Fibroblast of skin of abdomen (primary cell): ENCODE results near the gene AAMDC. TPM values are rescaled to one million over a fixed set of nuclear protein-coding genes. Genes with fewer than 3 reads are reported as not detected.
A peak's percentile ranks its signal among the peaks of the same experiment; 100 is the strongest.

Experiments
- DNase-seq: peaks from one replicate; pipeline ENCODE4 v3.0.0-alpha.2; 2013
- polyA plus RNA-seq, 2 experiments: library from polyadenylated mRNA; unstranded; fragments of 120-200 nt; gene quantifications; one replicate each; pipeline ENCODE4 v1.2.1, GENCODE V29; 2013; ENCODE audit not compliant: insufficient read length in 2 of 2

Gene AAMDC
- 38.8 TPM for polyA plus RNA-seq (2013, experiment 1 of 2; ENCODE audit: insufficient read length)
- polyA plus RNA-seq (2013, experiment 2 of 2; ENCODE audit: insufficient read length): 33.5 TPM

DNA sequence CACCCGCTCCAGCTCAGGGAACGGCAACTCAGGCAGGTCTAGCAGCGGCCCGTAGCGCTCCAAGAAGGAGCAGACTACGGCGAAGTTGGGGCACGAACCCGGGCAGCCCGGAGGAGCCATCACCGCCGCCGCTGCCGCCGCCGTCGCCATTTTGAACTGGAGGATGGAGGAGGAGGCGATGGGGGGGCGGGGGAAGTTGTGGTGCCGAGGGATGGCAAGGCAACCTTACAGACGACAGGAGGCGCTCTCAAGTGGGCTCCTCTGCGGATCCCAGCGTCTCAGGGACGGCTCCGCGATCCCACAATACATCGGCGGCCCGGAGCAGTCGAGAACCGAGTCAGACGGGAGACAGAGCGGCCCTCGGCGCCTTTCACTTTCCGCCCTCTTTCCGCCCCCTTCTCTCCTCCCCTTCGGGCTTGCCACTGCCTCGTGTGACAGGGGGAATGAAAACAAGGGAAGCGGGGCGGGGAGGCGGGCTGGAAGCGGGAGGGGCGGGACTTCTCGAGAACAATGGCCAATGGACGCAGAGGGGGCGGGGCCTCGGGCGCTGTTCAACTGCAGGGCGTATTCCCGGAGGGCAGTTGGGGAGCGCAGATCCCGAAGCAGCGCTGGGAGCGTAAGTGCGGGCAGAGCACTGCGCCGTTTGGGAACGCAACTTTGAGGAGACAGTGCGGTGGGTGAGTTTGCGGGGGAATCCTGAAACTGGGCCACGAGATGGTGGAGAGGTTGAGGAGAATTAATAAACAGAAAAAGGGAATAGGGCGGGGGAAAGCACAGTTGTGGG is at the start of gene AAMDC, which contains the start of gene RSF1:
AAMDC (plus strand) TSS at position 580 of the 784 bp plus-strand sequence. CDS start 21,353 bp downstream, outside the sequence.
RSF1 (minus strand) TSS at position 158 of the 784 bp plus-strand sequence; CDS start at position 150, 8 bp downstream.
- peak; percentile 99 for DNase-seq

- no peak for DNase-seq
These were observed 45.0 kb upstream of the AAMDC start for GRCh38 chr11:77775936-77776335.

DNA sequence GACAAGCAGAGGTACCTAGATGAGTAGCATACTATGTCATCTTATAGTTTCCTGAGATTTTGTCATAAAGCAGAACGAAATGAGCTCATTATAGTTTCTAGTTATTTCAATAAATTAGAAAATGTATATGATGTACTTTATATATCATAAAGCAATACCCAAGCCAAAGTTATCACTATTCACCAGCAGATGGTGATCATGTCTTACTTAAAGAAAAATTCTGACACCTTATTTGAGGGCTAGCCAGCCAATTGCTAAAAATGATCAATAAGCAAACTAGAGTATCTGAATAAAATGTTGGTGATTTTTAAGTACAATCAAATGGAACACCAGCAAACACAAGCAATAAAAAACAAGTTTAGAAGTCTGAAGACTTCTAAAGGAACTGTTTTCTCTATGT is 44.5 kb upstream of the AAMDC start:
- peak; percentile 18 for DNase-seq

- DNase-seq: no peak
These were observed 42.8 kb upstream of the AAMDC start for GRCh38 chr11:77778118-77778517.

GRCh38 chr11:77778549-77778948 is 42.4 kb upstream of the AAMDC start:
- DNase-seq: no peak

DNA sequence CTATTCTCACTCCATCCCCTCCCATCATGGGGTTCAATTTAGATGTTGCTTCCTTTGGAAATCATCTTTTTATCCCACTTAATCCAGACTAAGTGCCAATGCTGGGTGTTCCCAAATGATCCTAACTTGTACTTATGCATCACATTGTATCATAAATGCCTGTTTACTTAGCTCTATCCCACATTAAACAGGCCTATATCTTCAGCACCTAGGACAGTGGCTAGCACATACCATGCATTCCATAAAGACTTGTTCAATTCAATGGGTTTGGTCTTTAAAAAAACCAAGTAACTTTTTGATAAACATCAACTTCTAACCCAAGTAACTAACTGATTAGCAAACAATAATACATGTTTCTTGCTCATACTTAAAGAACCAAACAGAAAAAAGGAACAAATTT is 41.0 kb upstream of the AAMDC start:
- DNase-seq: peak; percentile 35

- DNase-seq: no peak
These were observed 37.9 kb upstream of the AAMDC start for GRCh38 chr11:77783025-77783424.

DNA sequence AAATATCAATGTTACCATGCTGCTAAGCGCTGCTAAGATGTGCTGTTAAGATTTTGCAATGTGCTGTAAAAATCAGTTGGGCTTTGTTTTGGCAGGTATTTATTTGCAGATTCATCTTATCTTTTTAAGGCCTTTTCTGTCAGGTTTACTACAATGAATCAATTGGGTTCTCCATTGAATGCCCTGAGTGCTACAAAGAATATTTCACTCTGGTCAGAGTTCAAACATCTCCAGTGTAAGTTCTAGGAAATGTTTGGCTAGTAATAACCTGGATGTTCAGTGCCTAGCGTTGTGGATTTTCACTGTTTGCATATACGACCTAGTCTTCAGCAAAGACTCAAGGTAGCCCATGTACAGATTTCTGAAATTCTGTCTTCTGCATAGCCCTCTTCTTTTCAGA is 36.4 kb upstream of the AAMDC start:
- DNase-seq: no peak

GRCh38 chr11:77789061-77789730 is 31.7 kb upstream of the AAMDC start:
- no peak for DNase-seq

- no peak for DNase-seq
These were observed 31.0 kb upstream of the AAMDC start for GRCh38 chr11:77789731-77790476.

DNA sequence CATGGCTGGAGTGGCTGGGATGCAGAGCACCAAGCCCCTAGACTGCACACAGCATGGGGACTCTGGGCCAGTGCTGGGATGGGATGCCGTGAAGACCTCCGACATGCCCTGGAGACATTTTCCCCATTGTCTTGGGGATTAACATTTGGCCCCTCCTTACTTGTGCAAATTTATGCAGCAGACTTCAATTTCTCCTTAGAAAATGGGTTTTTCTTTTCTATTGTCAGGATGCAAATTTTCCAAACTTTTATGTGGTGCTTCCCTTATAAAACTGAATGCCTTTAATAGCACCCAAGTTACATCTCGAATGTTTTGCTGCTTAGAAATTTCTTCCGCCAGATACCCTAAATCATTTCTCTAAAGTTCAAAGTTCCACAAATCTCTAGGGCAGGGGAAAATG is 29.6 kb upstream of the AAMDC start:
- DNase-seq: no peak

DNA sequence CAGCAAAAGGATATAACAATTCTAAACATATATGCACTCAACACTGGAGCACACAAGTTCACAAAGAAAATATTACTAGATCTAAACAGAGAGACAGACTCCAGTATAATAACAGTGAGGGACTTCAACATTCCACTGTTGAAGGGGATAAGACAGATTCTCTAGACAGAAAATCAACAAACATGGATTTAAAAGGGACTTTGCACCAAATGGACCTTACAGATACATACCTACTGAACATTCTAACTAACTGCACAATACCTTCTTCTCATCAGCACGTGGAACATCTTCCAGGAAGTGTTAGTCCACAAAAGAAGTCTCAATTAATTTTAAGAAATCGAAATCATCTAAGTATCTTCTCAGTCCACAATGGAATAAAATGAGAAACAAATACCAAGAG is 27.0 kb upstream of the AAMDC start:
- no peak for DNase-seq

GRCh38 chr11:77799338-77799737 is 21.6 kb upstream of the AAMDC start:
- DNase-seq: peak; percentile 10

GRCh38 chr11:77800449-77800848 is 20.5 kb upstream of the AAMDC start:
- DNase-seq: no peak

DNA sequence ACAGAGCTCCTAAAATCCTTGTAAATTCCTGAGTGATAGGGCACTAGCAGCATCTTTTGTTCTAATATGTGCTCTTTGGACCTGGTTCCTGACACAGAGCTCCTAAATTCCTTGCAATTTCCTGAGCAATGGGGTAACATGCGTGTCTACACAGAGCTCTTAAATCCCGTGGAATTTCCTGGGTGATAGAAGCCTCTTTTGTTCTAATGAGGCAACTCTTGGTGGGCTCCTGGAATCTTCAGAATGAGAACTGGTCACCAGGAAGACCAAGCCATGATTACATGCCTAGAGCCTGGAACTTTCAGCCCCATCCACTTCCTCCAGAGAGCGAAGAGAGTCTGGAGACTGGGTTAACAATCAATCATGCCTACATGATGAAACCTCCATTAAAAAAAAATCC is 19.5 kb upstream of the AAMDC start:
- DNase-seq: peak; percentile 9

GRCh38 chr11:77806415-77806814 is 14.5 kb upstream of the AAMDC start:
- no peak for DNase-seq

GRCh38 chr11:77806993-77807392 is 14.0 kb upstream of the AAMDC start:
- DNase-seq: no peak

DNA sequence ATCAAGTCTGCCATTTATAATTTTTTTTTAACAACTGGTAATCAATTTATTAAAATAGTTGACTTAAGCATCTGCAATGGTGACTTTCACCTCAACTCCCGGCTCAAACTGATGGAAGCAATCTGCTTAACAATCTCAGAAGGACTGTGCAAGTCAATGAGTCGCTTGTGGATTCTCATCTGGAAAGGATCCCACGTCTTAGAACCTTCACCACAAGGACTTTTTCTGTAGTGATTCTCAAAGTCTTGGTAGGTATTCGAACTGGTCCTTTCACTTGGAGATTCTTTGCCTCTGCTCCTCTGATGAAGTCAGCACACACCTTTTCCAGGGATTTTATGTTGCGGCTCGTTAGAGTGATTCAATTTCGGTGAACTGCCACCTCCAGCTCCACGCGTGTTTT is 7.7 kb upstream of the AAMDC start:
- DNase-seq: peak; percentile 35

- no peak for DNase-seq
These were observed 6.1 kb upstream of the AAMDC start for GRCh38 chr11:77814848-77815247.

DNA sequence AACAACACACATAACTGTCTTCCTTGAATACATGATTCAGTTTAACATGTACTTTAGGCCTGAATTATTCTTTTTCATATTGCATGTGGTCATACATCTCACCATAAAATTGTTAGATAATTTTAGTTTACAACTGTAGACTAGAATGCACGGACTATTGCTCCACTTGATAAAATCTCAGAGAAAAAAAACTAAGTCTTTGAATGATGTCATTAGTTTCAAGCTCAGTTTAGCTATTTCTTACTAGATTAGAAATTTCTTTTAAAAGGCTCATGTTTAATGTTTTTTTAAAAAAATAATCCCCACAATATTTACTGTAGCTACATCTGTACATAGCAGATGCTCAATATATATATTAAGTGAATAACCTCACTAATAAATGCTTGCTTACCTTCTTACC is 5.5 kb upstream of the AAMDC start:
- no peak for DNase-seq

GRCh38 chr11:77819411-77819920 is 1.5 kb upstream of the AAMDC start:
- peak; percentile 82 for DNase-seq

DNA sequence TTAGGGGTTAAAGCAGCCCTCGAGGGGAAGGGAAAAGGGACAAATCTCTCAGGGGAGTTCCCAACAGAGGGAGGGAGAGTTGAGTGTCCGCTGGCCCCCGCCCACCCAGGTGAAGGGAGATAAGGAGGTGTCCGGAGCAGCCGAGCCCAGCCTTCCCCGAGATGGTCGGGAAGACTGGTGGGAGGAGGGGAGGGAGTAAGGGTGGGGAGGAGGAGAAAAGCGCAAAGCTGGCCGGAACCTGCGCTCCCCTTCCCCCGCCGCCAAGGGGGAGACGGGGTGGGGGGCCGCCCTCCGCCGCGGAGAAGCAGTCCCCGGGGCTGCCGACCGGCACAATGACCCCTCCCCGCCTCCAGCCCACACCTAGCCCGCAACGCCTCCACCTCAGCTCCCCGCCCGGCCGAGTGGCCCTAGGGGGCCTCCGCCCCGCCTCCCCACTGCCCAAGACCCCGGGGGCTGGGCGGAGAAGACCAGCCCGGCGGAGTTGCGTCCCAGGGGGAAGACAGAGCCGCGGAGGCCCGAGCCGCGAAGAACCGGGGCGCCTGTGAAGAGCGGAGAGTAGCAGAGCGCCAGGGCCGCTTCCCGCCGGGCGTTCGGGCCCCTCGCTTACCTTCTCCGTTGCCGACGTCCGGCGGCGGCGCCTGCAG is 901 bp upstream of the AAMDC start:
- peak; percentile 30 for DNase-seq
